Liver (tissue), 9 donors: ENCODE results near the gene CACTIN. TPM values are rescaled to one million over a fixed set of nuclear protein-coding genes. Genes with fewer than 3 reads are reported as not detected.

Experiments used
- DNase-seq: peaks from one replicate; pipeline ENCODE4 v3.0.0-alpha.2; 2017; ENCODE audit warnings: low spot score
- H3K27ac ChIP-seq, 2 donors: one replicate each; pipeline ENCODE4 v1.7.0; 2013; ENCODE audit warnings: inconsistent platforms in 2 of 2, low read length in 2 of 2, control low read depth in 1 of 2, low read depth in 1 of 2, mild to moderate bottlenecking in 1 of 2
- H3K27me3 ChIP-seq, 4 donors: one replicate each; pipeline versions ENCODE4 v1.6.1 to v1.7.0; 2013; ENCODE audit warnings: low read length in 3 of 4, inconsistent platforms in 1 of 4, mild to moderate bottlenecking in 1 of 4, moderate library complexity in 1 of 4; ENCODE audit not compliant: control insufficient read depth in 4 of 4, insufficient read depth in 4 of 4
- H3K36me3 ChIP-seq, 4 donors: one replicate each; pipeline versions ENCODE4 v1.6.1 to v1.7.0; 2013; ENCODE audit warnings: low read length in 3 of 4, mild to moderate bottlenecking in 3 of 4, low read depth in 1 of 4, moderate library complexity in 1 of 4; ENCODE audit not compliant: control insufficient read depth in 4 of 4, insufficient read depth in 3 of 4
- H3K4me1 ChIP-seq, 4 donors: one replicate each; pipeline versions ENCODE4 v1.6.1 to v1.7.0; 2013; ENCODE audit warnings: low read length in 3 of 4, mild to moderate bottlenecking in 3 of 4, moderate library complexity in 1 of 4; ENCODE audit not compliant: control insufficient read depth in 4 of 4, insufficient read depth in 4 of 4
- H3K4me3 ChIP-seq, 3 donors: one replicate each; pipeline versions ENCODE4 v1.6.1 to v1.7.0; 2013; ENCODE audit warnings: low read length in 3 of 3, control low read depth in 1 of 3, low read depth in 1 of 3, mild to moderate bottlenecking in 1 of 3
- H3K9ac ChIP-seq, 2 donors: one replicate each; pipeline ENCODE4 v1.7.0; 2013; ENCODE audit warnings: low read length in 2 of 2, mild to moderate bottlenecking in 2 of 2, moderate library complexity in 2 of 2, control low read depth in 1 of 2, low read depth in 1 of 2
- H3K9me3 ChIP-seq, 4 donors: one replicate each; pipeline versions ENCODE4 v1.6.1 to v1.7.0; 2013; ENCODE audit warnings: low read length in 3 of 4; ENCODE audit not compliant: control insufficient read depth in 4 of 4
- EGR1 ChIP-seq, 2 donors: IDR thresholded peaks; 2 replicates each; pipeline ENCODE4 v1.6.1; 2016 to 2018; ENCODE audit warnings: antibody characterized with exemption in 2 of 2, low read depth in 2 of 2
- FOXA1 ChIP-seq: IDR thresholded peaks from 2 replicates; pipeline ENCODE4 v1.6.1; 2016; ENCODE audit warnings: antibody characterized with exemption
- GABPA ChIP-seq, 2 donors: IDR thresholded peaks in 1 of 2; conservative IDR thresholded peaks in 1 of 2; 2 replicates each; pipeline ENCODE4 v1.6.1; 2016; ENCODE audit warnings: antibody characterized with exemption in 2 of 2, mild to moderate bottlenecking in 1 of 2, moderate library complexity in 1 of 2
- HNF4A ChIP-seq, 2 donors: conservative IDR thresholded peaks; 2 replicates each; pipeline ENCODE4 v1.6.1; 2016; ENCODE audit warnings: antibody characterized with exemption in 2 of 2, mild to moderate bottlenecking in 2 of 2
- HNF4G ChIP-seq: IDR thresholded peaks from 2 replicates; pipeline ENCODE4 v1.6.1; 2016; ENCODE audit warnings: antibody characterized with exemption
- JUND ChIP-seq, 2 donors: IDR thresholded peaks; 2 replicates each; pipeline ENCODE4 v1.6.1; 2016; ENCODE audit warnings: antibody characterized with exemption in 2 of 2
- NR2F2 ChIP-seq: IDR thresholded peaks from 2 replicates; pipeline ENCODE4 v1.6.1; 2016; ENCODE audit warnings: antibody characterized with exemption
- RAD21 ChIP-seq, 2 donors: IDR thresholded peaks; 2 replicates each; pipeline ENCODE4 v1.6.1; 2016; ENCODE audit warnings: antibody characterized with exemption in 2 of 2, mild to moderate bottlenecking in 2 of 2
- RXRA ChIP-seq, 2 donors: IDR thresholded peaks; 2 replicates each; pipeline ENCODE4 v1.6.1; 2017 to 2018; ENCODE audit warnings: antibody characterized with exemption in 2 of 2, mild to moderate bottlenecking in 1 of 2
- SP1 ChIP-seq: IDR thresholded peaks from 2 replicates; pipeline ENCODE4 v1.6.1; 2018; ENCODE audit warnings: antibody characterized with exemption, mild to moderate bottlenecking
- YY1 ChIP-seq: IDR thresholded peaks from 2 replicates; pipeline ENCODE4 v1.6.1; 2016; ENCODE audit warnings: antibody characterized with exemption, mild to moderate bottlenecking
- WGBS: extraction: QIAGEN DNeasy Blood & Tissue Kit; methylation state at CpG from one replicate; pipeline ENCODE4 v1.1.7; 2013; 5-methylcytosine and 5-hydroxymethylcytosine counted together
- polyA plus RNA-seq, 2 donors: library from polyadenylated mRNA; stranded (reverse) in 1 of 2; unstranded in 1 of 2; fragments of 200-250 nt in 1 of 2; fragments of >200 nt in 1 of 2; fragmentation: Nextera tagmentation in 1 of 2; extraction: Ambion mirVana in 1 of 2; gene quantifications; one replicate each; pipeline versions ENCODE4 v1.2.1 to v1.2.3, GENCODE V29; 2013 to 2015
- total RNA-seq, 2 donors: library from RNA; depleted of rRNA; stranded (reverse); fragments of >200 nt; gene quantifications; one replicate each; pipeline ENCODE4 v1.2.3, GENCODE V29; 2014
- TF ChIP-seq, protein P1 (sequence below): IDR thresholded peaks from 2 replicates; pipeline ENCODE4 v1.6.1; 2016; ENCODE audit warnings: antibody characterized with exemption
- TF ChIP-seq, protein P2 (sequence below): IDR thresholded peaks from 2 replicates; pipeline ENCODE4 v1.6.1; 2016; ENCODE audit warnings: antibody characterized with exemption, mild to moderate bottlenecking
- TF ChIP-seq, protein P3 (sequence below): IDR thresholded peaks from 2 replicates; pipeline ENCODE4 v1.6.1; 2016; ENCODE audit warnings: antibody characterized with exemption
- TF ChIP-seq, protein P4 (sequence below): IDR thresholded peaks from 2 replicates; pipeline ENCODE4 v1.6.1; 2016; ENCODE audit warnings: antibody characterized with exemption
- TF ChIP-seq, protein P5 (sequence below): fragments of 150-350 bp; IDR thresholded peaks from 2 replicates; pipeline ENCODE4 v1.5.1; 2017; ENCODE audit warnings: improper control_type of control experiment, low read depth, low read length; ENCODE audit not compliant: missing input control
- donor health status: healthy.
- donor health status: healthy.
- donor health status: healthy.
- donor health status: healthy.
- donor health status: healthy.

CACTIN gene
- total and polyA plus RNA-seq, 4 donors, result 1.9 to 13.2 (median 10.0) TPM

DNA sequence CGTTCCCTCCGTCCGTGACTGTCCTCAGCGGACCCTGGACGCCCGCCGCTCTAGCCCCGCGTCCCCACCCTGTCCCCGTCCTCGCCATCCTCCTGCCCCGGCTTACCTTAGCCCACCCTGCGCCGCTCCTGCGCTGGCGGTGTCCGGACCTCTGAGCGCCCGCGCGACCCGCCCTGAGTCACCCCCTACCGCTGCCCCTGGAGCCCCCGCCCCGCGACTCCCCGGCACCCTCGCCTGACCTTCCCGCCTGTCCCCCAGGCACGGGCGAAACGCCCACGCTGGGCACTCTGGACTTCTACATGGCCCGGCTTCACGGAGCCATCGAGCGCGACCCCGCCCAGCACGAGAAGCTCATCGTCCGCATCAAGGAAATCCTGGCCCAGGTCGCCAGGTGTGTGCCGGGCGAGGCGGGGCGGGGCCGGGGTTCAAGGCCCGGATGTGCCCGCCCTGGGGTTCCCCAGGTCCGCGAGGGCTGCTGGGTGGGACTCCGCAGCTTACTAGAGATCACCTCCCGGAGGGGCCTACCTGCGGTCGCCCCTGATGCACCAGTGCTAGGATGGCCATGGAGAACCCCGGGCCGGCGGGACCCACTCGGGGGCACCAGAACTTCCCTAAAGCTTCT, 48.8 kb downstream of the CACTIN start:
- H3K9ac ChIP-seq, result no peak overlapping the region
- H3K27ac ChIP-seq, result no peak overlapping the region
- no peaks in the 10 kb centered on the region for H3K27me3 ChIP-seq
- no peak overlapping the region for H3K4me3 ChIP-seq
- no peak for DNase-seq
- peaks cover 0 to 8% (median 4%) of the 10 kb centered on the region in 4 donors for H3K4me1 ChIP-seq
- H3K9me3 ChIP-seq, result no peaks in the 10 kb centered on the region
- TF ChIP-seq HNF4G, result no peak
- no peak for TF ChIP-seq FOXA1
- TF ChIP-seq, protein P1, sequence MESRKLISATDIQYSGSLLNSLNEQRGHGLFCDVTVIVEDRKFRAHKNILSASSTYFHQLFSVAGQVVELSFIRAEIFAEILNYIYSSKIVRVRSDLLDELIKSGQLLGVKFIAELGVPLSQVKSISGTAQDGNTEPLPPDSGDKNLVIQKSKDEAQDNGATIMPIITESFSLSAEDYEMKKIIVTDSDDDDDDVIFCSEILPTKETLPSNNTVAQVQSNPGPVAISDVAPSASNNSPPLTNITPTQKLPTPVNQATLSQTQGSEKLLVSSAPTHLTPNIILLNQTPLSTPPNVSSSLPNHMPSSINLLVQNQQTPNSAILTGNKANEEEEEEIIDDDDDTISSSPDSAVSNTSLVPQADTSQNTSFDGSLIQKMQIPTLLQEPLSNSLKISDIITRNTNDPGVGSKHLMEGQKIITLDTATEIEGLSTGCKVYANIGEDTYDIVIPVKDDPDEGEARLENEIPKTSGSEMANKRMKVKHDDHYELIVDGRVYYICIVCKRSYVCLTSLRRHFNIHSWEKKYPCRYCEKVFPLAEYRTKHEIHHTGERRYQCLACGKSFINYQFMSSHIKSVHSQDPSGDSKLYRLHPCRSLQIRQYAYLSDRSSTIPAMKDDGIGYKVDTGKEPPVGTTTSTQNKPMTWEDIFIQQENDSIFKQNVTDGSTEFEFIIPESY, result no peak
- no peak for TF ChIP-seq NR2F2
- no peak for TF ChIP-seq RXRA (IDR thresholded peaks at IDR 0.05)
- no peak for TF ChIP-seq HNF4A (conservative IDR thresholded peaks at IDR 0.05)
- no peak for TF ChIP-seq RAD21 (IDR thresholded peaks at IDR 0.05)
- TF ChIP-seq, protein P2, sequence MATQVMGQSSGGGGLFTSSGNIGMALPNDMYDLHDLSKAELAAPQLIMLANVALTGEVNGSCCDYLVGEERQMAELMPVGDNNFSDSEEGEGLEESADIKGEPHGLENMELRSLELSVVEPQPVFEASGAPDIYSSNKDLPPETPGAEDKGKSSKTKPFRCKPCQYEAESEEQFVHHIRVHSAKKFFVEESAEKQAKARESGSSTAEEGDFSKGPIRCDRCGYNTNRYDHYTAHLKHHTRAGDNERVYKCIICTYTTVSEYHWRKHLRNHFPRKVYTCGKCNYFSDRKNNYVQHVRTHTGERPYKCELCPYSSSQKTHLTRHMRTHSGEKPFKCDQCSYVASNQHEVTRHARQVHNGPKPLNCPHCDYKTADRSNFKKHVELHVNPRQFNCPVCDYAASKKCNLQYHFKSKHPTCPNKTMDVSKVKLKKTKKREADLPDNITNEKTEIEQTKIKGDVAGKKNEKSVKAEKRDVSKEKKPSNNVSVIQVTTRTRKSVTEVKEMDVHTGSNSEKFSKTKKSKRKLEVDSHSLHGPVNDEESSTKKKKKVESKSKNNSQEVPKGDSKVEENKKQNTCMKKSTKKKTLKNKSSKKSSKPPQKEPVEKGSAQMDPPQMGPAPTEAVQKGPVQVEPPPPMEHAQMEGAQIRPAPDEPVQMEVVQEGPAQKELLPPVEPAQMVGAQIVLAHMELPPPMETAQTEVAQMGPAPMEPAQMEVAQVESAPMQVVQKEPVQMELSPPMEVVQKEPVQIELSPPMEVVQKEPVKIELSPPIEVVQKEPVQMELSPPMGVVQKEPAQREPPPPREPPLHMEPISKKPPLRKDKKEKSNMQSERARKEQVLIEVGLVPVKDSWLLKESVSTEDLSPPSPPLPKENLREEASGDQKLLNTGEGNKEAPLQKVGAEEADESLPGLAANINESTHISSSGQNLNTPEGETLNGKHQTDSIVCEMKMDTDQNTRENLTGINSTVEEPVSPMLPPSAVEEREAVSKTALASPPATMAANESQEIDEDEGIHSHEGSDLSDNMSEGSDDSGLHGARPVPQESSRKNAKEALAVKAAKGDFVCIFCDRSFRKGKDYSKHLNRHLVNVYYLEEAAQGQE, result no peak
- TF ChIP-seq GABPA (IDR thresholded peaks at IDR 0.05 in 1 of 2, conservative IDR thresholded peaks at IDR 0.05 in 1 of 2), result no peak
- TF ChIP-seq, protein P3, sequence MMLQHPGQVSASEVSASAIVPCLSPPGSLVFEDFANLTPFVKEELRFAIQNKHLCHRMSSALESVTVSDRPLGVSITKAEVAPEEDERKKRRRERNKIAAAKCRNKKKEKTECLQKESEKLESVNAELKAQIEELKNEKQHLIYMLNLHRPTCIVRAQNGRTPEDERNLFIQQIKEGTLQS, result no peak
- no peak for TF ChIP-seq YY1
- TF ChIP-seq, protein P4, sequence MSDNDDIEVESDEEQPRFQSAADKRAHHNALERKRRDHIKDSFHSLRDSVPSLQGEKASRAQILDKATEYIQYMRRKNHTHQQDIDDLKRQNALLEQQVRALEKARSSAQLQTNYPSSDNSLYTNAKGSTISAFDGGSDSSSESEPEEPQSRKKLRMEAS, result no peak
- TF ChIP-seq, protein P5, sequence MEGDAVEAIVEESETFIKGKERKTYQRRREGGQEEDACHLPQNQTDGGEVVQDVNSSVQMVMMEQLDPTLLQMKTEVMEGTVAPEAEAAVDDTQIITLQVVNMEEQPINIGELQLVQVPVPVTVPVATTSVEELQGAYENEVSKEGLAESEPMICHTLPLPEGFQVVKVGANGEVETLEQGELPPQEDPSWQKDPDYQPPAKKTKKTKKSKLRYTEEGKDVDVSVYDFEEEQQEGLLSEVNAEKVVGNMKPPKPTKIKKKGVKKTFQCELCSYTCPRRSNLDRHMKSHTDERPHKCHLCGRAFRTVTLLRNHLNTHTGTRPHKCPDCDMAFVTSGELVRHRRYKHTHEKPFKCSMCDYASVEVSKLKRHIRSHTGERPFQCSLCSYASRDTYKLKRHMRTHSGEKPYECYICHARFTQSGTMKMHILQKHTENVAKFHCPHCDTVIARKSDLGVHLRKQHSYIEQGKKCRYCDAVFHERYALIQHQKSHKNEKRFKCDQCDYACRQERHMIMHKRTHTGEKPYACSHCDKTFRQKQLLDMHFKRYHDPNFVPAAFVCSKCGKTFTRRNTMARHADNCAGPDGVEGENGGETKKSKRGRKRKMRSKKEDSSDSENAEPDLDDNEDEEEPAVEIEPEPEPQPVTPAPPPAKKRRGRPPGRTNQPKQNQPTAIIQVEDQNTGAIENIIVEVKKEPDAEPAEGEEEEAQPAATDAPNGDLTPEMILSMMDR, result no peak
- no peak for TF ChIP-seq SP1
- no peak for TF ChIP-seq EGR1 (IDR thresholded peaks at IDR 0.05; ENCODE audit: low read depth in 2 of 2)
- no peak for TF ChIP-seq JUND (IDR thresholded peaks at IDR 0.05)
- H3K36me3 ChIP-seq, result peaks cover 0 to 2% (median 0%) of the 10 kb centered on the region in 4 donors
- WGBS, result 77% methylated on average over 60 of the region's 60 CpGs
